ENCODE measurements around the gene C6orf120.

The C6orf120 gene

GRCh38 chr6:169725125-169726048 is 23.5 kb downstream of the C6orf120 start:
- DNase-seq, result peak in 1 of 5 donors; percentile 6

- no peak for DNase-seq
These were observed 24.1 kb downstream of the C6orf120 start for GRCh38 chr6:169726049-169726400.

- no peak for DNase-seq
These were observed 25.0 kb downstream of the C6orf120 start for GRCh38 chr6:169726963-169727362.

GRCh38 chr6:169729961-169730360 is 28.0 kb downstream of the C6orf120 start:
- DNase-seq, result no peak

- no peak for DNase-seq
These were observed 36.5 kb downstream of the C6orf120 start for GRCh38 chr6:169738204-169738975.

GRCh38 chr6:169738976-169739529 is 37.1 kb downstream of the C6orf120 start:
- no peak for DNase-seq

- no peak for DNase-seq
These were observed 39.4 kb downstream of the C6orf120 start for GRCh38 chr6:169741344-169741743.

- no peak for DNase-seq
These were observed 43.5 kb downstream of the C6orf120 start for GRCh38 chr6:169745405-169745804.

GRCh38 chr6:169746556-169746955 is 44.6 kb downstream of the C6orf120 start:
- DNase-seq, result no peak

GRCh38 chr6:169751242-169752073 is 49.5 kb downstream of the C6orf120 start, which contains the start of the genes DYNLT2 and ERMARD:
TSS of gene DYNLT2 (minus strand) at chr6:169751572. CDS start at chr6:169751458, 114 bp downstream.
TSS of gene ERMARD (plus strand) at chr6:169751622. CDS start at chr6:169751658, 36 bp downstream.
- DNase-seq, result peak; percentile 82 to 94 (median 89)

- no peak for DNase-seq
These were observed 50.2 kb downstream of the C6orf120 start for GRCh38 chr6:169752074-169752623.

Measured in T-helper 1 cell (primary cell).